GM18505 (cell line): ENCODE measurements around the gene GPR68.
"Not testable (repeated sequence)": the region's sequence is repeated elsewhere in the genome, so short reads cannot be mapped to it uniquely, and the experiment has no call there.

Experiments
- ATAC-seq: cut with Tn5 transposase; IDR thresholded peaks from one replicate; pipeline ENCODE4 v1.9.1; 2021; ENCODE audit not compliant: unreplicated experiment
- POLR2A ChIP-seq: IDR thresholded peaks from 4 replicates; pipeline ENCODE4 v1.6.1; 2011; ENCODE audit warnings: borderline replicate concordance; ENCODE audit not compliant: insufficient read depth, insufficient read length; ENCODE audit errors: extremely low read depth

Gene GPR68

GRCh38 chr14:91269076-91269991 is 24.8 kb upstream of the GPR68 start:
- no peak for TF ChIP-seq POLR2A
- no peak for ATAC-seq

GRCh38 chr14:91267965-91268437 is 23.5 kb upstream of the GPR68 start:
- TF ChIP-seq POLR2A: no peak
- no peak for ATAC-seq

GRCh38 chr14:91266276-91266675 is 21.8 kb upstream of the GPR68 start:
- not testable (repeated sequence) for ATAC-seq

- no peak for TF ChIP-seq POLR2A
- no peak for ATAC-seq
Observed at GRCh38 chr14:91265404-91265803, 20.9 kb upstream of the GPR68 start.

GRCh38 chr14:91264151-91265150 is 19.9 kb upstream of the GPR68 start:
- ATAC-seq: no peak
- TF ChIP-seq POLR2A: peak; percentile 5

GRCh38 chr14:91263329-91263728 is 18.8 kb upstream of the GPR68 start:
- ATAC-seq: no peak
- no peak for TF ChIP-seq POLR2A

- ATAC-seq: no peak
- no peak for TF ChIP-seq POLR2A
Observed at GRCh38 chr14:91261986-91262549, 17.6 kb upstream of the GPR68 start.

GRCh38 chr14:91261115-91261514 is 16.6 kb upstream of the GPR68 start:
- TF ChIP-seq POLR2A: no peak
- ATAC-seq: no peak

- ATAC-seq: no peak
- TF ChIP-seq POLR2A: no peak
Observed at GRCh38 chr14:91258876-91259275, 14.4 kb upstream of the GPR68 start.

GRCh38 chr14:91258011-91258618 is 13.6 kb upstream of the GPR68 start:
- ATAC-seq: no peak
- no peak for TF ChIP-seq POLR2A

GRCh38 chr14:91257328-91258010 is 13.0 kb upstream of the GPR68 start:
- TF ChIP-seq POLR2A: no peak
- ATAC-seq: no peak

GRCh38 chr14:91256661-91257060 is 12.2 kb upstream of the GPR68 start:
- no peak for TF ChIP-seq POLR2A
- no peak for ATAC-seq
